ENCODE data around the gene ORAI1. TPM values are rescaled to one million over a fixed set of nuclear protein-coding genes. Genes with fewer than 3 reads are reported as not detected.

ORAI1 gene
- total and polyA plus RNA-seq, 2 of the 13 experiments (the other 11 are each of a cell fraction or from before 2014, with no cell fraction given): 9.2 to 17.2 TPM

GRCh38 chr12:121620333-121620891 lies 5.9 kb upstream of the ORAI1 start:
- peak overlapping the region; percentile 55; the same call in 1 of the 2 replicates for H3K4me2 ChIP-seq (ENCODE audit: low read depth, low read length)
- 19% methylated on average over 8 of the region's 8 CpGs for WGBS (ENCODE audit: low lambda C conversion rate)
- H3K27ac ChIP-seq (ENCODE audit: extremely low read length, insufficient read depth, low read length): no peak overlapping the region
- no peak overlapping the region for H3K9ac ChIP-seq (ENCODE audit: insufficient read depth, low read depth, low read length)
- FAIRE-seq (no peak), ATAC-seq (peak; percentile 16; the same call in 2 of the 3 replicates), DNase-seq (ENCODE audit: low spot score) (no peak)
- in situ Hi-C loops (cut with HindIII; ENCODE audit: extremely low pct_ligation_motif_present, low pct_unique_long_range_greater_than_20kb): no loop called here
- no peaks in the 10 kb centered on the region for H4K20me1 ChIP-seq (ENCODE audit: insufficient read depth, low read length)
- intact Hi-C loops (cut with micrococcal nuclease; ENCODE audit: unreplicated experiment): no loop called here
- ChIA-PET POLR2A (no interaction called here), CTCF (ENCODE audit: low intra/inter-chr PET ratio, low total read pairs) (no interaction called here)
- peaks cover 67% of the 10 kb centered on the region for H3K4me1 ChIP-seq (ENCODE audit: insufficient read depth, low read length)
- TF ChIP-seq SOX5 (CRISPR knock-in tag; IDR thresholded peaks at IDR 0.05; ENCODE audit: borderline replicate concordance) (0 out of 2 replicates have a peak, but pooled peaks have one; percentile 12), ETV5 (CRISPR knock-in tag; IDR thresholded peaks at IDR 0.05; ENCODE audit: borderline replicate concordance) (peak; percentile 19; the same call in 1 of the 2 replicates), SAP130 (CRISPR knock-in tag; IDR thresholded peaks at IDR 0.05; ENCODE audit: low read depth) (0 out of 2 replicates have a peak, but pooled peaks have one; percentile 9), ZNF724P (CRISPR knock-in tag; IDR thresholded peaks at IDR 0.05; ENCODE audit: borderline replicate concordance) (no peak), KAT2B (IDR thresholded peaks at IDR 0.05; ENCODE audit: borderline replicate concordance, low read depth, low read length) (peak; percentile 65; the same call in 1 of the 2 replicates), SIX1 (CRISPR knock-in tag; IDR thresholded peaks at IDR 0.05; ENCODE audit: borderline replicate concordance) (no peak)
- no peaks in the 10 kb centered on the region for H3K9me3 ChIP-seq (ENCODE audit: low read length)
- no TSS peak for BruUV-seq (replicated peaks)
- peak overlapping the region in 1 of 3 experiments; percentile 10; a peak in 1 of 6 replicates for H3K4me3 ChIP-seq (replicated peaks in 1 of 3; ENCODE audit: insufficient read depth in 1 of 3, low read depth in 2 of 3, low read length in 3 of 3)
- peak overlapping the region; percentile 54 for H2AFZ ChIP-seq (ENCODE audit: low read length)
- H3K36me3 ChIP-seq (replicated peaks in 1 of 2; ENCODE audit: control insufficient read depth in 1 of 2, insufficient read depth in 2 of 2, low read length in 2 of 2): no peaks in the 10 kb centered on the region
- no peaks in the 10 kb centered on the region for H3K27me3 ChIP-seq (ENCODE audit: control insufficient read depth in 1 of 2, insufficient read depth in 2 of 2, low read length in 2 of 2)
- no peaks in the 10 kb centered on the region for H3K79me2 ChIP-seq (ENCODE audit: insufficient read depth, low read length)

DNA sequence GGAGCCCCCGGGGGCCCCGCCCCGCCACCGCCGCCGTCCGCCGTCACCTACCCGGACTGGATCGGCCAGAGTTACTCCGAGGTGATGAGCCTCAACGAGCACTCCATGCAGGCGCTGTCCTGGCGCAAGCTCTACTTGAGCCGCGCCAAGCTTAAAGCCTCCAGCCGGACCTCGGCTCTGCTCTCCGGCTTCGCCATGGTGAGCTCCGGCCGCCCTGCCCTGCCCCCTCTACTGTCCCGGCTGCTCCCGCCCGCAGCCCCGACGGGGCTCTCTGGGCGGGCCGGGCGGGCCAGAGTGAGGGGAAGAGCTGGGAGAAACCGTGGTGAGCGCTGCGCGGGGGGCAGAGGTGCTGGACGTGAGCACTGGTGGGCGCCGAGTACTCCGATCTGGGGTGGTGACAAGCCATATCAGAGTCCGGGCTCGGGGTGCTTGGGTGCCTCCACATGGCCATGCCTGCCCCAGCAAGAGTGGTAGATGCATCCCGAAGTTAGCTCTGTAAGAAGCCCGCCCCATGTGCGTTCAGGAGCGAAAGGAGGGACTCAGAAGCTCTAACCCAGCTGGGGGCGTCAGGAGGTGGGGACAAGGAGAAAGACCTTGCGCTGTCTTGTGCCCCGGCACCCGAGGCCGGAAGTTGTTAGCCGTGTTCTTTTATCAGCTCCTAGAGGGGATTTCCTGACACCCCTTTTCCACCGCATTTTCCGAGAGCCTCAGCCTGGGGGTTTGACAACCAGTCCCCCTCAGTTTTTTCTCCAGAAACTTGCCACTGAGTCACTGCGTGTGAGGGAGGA lies 717 bp downstream of the ORAI1 start:
- peak overlapping the region; percentile 80 for H3K9ac ChIP-seq (ENCODE audit: insufficient read depth, low read depth, low read length)
- in situ Hi-C loops (cut with HindIII; ENCODE audit: extremely low pct_ligation_motif_present, low pct_unique_long_range_greater_than_20kb) (loop anchor here (5.0 kb wide), 1 partner anchor 75 kb away; no protein-coding TSS in a partner anchor), intact Hi-C loops (cut with micrococcal nuclease; ENCODE audit: unreplicated experiment) (loop anchor here (2.0 kb wide), 1 partner anchor 46 kb away; the partner anchor contains the start of gene KDM2B)
- no peaks in the 10 kb centered on the region for H3K27me3 ChIP-seq (ENCODE audit: control insufficient read depth in 1 of 2, insufficient read depth in 2 of 2, low read length in 2 of 2)
- H3K27ac ChIP-seq (ENCODE audit: extremely low read length, insufficient read depth, low read length): peak overlapping the region; percentile 82
- H3K4me1 ChIP-seq (ENCODE audit: insufficient read depth, low read length): peaks cover 63% of the 10 kb centered on the region
- H3K36me3 ChIP-seq (replicated peaks in 1 of 2; ENCODE audit: control insufficient read depth in 1 of 2, insufficient read depth in 2 of 2, low read length in 2 of 2): no peaks in the 10 kb centered on the region
- H2AFZ ChIP-seq (ENCODE audit: low read length): no peak overlapping the region
- BruUV-seq (replicated peaks): TSS peak; percentile 50
- no peak for FAIRE-seq
- CTCF ChIA-PET (ENCODE audit: low intra/inter-chr PET ratio, low total read pairs): no interaction called here
- peak; percentile 66 for ATAC-seq
- peaks cover 9% of the 10 kb centered on the region for H3K79me2 ChIP-seq (ENCODE audit: insufficient read depth, low read length)
- H4K20me1 ChIP-seq (ENCODE audit: insufficient read depth, low read length): no peaks in the 10 kb centered on the region; the same call in 1 of the 2 replicates
- H3K9me3 ChIP-seq (ENCODE audit: low read length): no peaks in the 10 kb centered on the region
- POLR2A ChIA-PET: interaction anchor here (0.6 to 2.5 kb wide), 17 partner anchors 8 to 329 kb away, joined by 3 to 14 read pairs (median 5); partner anchors contain the start of genes ANAPC5, KDM2B and MORN3
- peak overlapping the region; percentile 62 to 78 (median 70) for H3K4me3 ChIP-seq (replicated peaks in 1 of 3; ENCODE audit: insufficient read depth in 1 of 3, low read depth in 2 of 3, low read length in 3 of 3)
- DNase-seq (ENCODE audit: low spot score): peak; percentile 44
- peak overlapping the region; percentile 84 for H3K4me2 ChIP-seq (ENCODE audit: low read depth, low read length)
- 2% methylated on average over 17 of the region's 53 CpGs for WGBS (ENCODE audit: low lambda C conversion rate)
- TF ChIP-seq ONECUT2 (CRISPR knock-in tag; IDR thresholded peaks at IDR 0.05) (no peak), SP2 (CRISPR knock-in tag; IDR thresholded peaks at IDR 0.05) (peak; percentile 4; the same call in 1 of the 2 replicates), KLF15 (CRISPR knock-in tag; IDR thresholded peaks at IDR 0.05; ENCODE audit: borderline replicate concordance) (0 out of 2 replicates have a peak, but pooled peaks have one; percentile 45), KDM5B (CRISPR knock-in tag; IDR thresholded peaks at IDR 0.05; ENCODE audit: borderline replicate concordance) (peak; percentile 21; the same call in 1 of the 2 replicates), ZNF557 (CRISPR knock-in tag; IDR thresholded peaks at IDR 0.05) (no peak), AGO2 (optimal IDR thresholded peaks at IDR 0.05; ENCODE audit: low read depth, low read length) (peak; percentile 47), UBTF (CRISPR knock-in tag; IDR thresholded peaks at IDR 0.05) (peak; percentile 83), ZNF781 (CRISPR knock-in tag; IDR thresholded peaks at IDR 0.05; ENCODE audit: borderline replicate concordance, not compliant biosample characterization) (peak; percentile 64), SAP130 (CRISPR knock-in tag; IDR thresholded peaks at IDR 0.05; ENCODE audit: low read depth) (peak; percentile 67)
